BJ (cell line): Measurements from ENCODE around the gene C7orf25. TPM values are rescaled to one million over a fixed set of nuclear protein-coding genes. Genes with fewer than 3 reads are reported as not detected.

Source experiments
- CTCF ChIA-PET: fragments of 350-600 bp; formaldehyde crosslinking; extraction: SDS; loops from one replicate; lab custom pipeline; 2021; ENCODE audit warnings: antibody characterized with exemption, inconsistent platforms; lab: Yijun Ruan, JAX
- POLR2A ChIA-PET: fragments of 300-600 bp; sonication (Branson Sonifier 250); formaldehyde crosslinking; extraction: SDS; loops from one replicate; lab custom pipeline; 2021; ENCODE audit warnings: antibody characterized with exemption; lab: Charles Lee
- DNase-seq: peaks from one replicate; pipeline ENCODE4 v3.0.0-alpha.2; 2011; ENCODE audit warnings: low read depth
- H3K27me3 ChIP-seq: 2 replicates; pipeline ENCODE4 v1.6.0; 2011; ENCODE audit warnings: low read length; ENCODE audit not compliant: control insufficient read depth, insufficient read depth
- H3K36me3 ChIP-seq: 2 replicates; pipeline ENCODE4 v1.5.1; 2011; ENCODE audit warnings: low read length; ENCODE audit not compliant: control insufficient read depth, insufficient read depth
- H3K4me3 ChIP-seq: 2 replicates; pipeline ENCODE4 v1.5.1; 2011; ENCODE audit warnings: low read depth, mild to moderate bottlenecking, control low read depth, low read length
- CTCF ChIP-seq: IDR thresholded peaks from 2 replicates; pipeline ENCODE4 v1.5.1; 2011; ENCODE audit warnings: low read depth, mild to moderate bottlenecking, control low read depth, inconsistent platforms, low read length, moderate library complexity; ENCODE audit not compliant: insufficient read depth
- polyA plus RNA-seq: library from polyadenylated mRNA; depleted of rRNA; stranded (reverse); fragments of >200 nt; gene quantifications from 2 replicates; pipeline ENCODE4 v1.2.3, GENCODE V29; 2011

C7orf25 gene
- polyA plus RNA-seq, 1 experiment, result 4.8 TPM

DNA sequence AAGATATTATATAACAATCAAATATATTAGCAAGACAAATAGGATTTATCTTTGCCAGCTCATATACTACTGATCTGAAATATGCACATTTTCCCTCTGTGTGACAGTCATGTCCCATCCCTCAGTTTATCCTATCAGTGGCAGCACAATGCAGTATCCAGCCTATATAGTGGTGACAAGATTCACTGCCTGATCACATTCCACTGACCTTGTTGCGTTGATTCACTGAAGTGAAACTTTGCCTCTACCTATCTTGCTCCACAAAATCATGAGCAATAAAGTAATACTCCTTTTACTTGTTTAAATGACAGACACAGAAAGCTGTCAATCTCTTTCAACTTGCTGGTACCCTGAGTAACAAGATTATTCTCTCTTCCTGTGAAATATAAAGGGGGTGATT lies 13.8 kb upstream of the C7orf25 start:
- no peaks in the 10 kb centered on the region; the same call in 1 of the 2 replicates for H3K36me3 ChIP-seq
- ChIA-PET POLR2A (no interaction called here), CTCF (no interaction called here)

GRCh38 chr7:42924223-42924838 lies 12.5 kb upstream of the C7orf25 start:
- no peak overlapping the region for H3K4me3 ChIP-seq
- no peak for TF ChIP-seq CTCF
- H3K27me3 ChIP-seq, result no peaks in the 10 kb centered on the region
- no peaks in the 10 kb centered on the region; the same call in none of the 2 replicates for H3K36me3 ChIP-seq
- POLR2A ChIA-PET, result no interaction called here
- CTCF ChIA-PET, result interaction anchor here (0.6 to 1.0 kb wide), 2 partner anchors 274 to 337 kb away, joined by 3 read pairs; no protein-coding TSS in a partner anchor
- DNase-seq, result no peak

More for the DNA sequence above, 13.8 kb upstream of the C7orf25 start:
- Histone ChIP-seq H3K27me3 (no peaks in the 10 kb centered on the region), H3K4me3 (no peak overlapping the region)
- no peak for TF ChIP-seq CTCF
- DNase-seq, result no peak

DNA sequence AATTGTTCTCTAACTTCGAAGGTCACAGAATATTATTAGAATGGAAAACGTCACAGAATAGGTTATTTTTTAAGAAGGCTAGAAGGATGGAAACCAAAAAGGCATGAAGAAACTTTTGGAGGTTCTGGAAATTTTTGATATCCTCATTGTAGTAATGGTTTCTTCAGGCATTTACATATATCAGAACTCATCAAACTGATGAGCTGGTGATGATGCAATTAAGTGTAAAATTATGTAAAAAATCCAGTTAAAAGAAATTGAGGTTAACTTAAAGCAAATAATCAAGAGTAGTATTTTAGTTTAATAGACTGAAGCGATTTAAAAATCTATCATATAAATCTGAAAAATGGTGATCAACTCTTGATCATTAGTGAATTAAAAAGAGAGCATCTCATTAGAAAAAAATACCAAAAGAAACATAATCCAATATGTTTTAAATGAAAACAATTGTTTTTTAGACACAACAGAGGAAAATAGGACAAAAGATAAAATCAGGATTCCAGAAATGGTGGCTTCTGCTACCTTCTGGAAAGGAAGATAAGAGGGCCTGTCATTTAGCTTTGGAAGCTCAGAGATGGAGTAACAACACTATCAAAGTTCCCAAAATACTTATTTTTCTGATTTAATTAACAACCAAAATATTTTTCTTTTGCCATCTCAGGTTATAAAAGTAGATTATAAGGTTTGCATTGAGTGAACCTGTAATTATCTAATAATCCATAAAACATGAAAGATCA lies 10.3 kb upstream of the C7orf25 start:
- no peak for DNase-seq
- no peak for TF ChIP-seq CTCF
- H3K4me3 ChIP-seq, result no peak overlapping the region
- H3K27me3 ChIP-seq, result no peaks in the 10 kb centered on the region
- POLR2A ChIA-PET, result no interaction called here
- CTCF ChIA-PET, result interaction anchor here (1.1 to 1.2 kb wide), 2 partner anchors 13 to 327 kb away, joined by 3 read pairs; no protein-coding TSS in a partner anchor
- no peaks in the 10 kb centered on the region; the same call in none of the 2 replicates for H3K36me3 ChIP-seq

GRCh38 chr7:42915356-42915755 lies 3.5 kb upstream of the C7orf25 start:
- Histone ChIP-seq H3K4me3 (no peak overlapping the region), H3K36me3 (peaks cover 2% of the 10 kb centered on the region), H3K27me3 (no peaks in the 10 kb centered on the region)
- DNase-seq, result no peak
- CTCF ChIA-PET, result interaction anchor here (1.0 to 1.3 kb wide), 2 partner anchors 19 to 346 kb away, joined by 3 read pairs; no protein-coding TSS in a partner anchor
- TF ChIP-seq CTCF, result no peak
- POLR2A ChIA-PET, result no interaction called here

DNA sequence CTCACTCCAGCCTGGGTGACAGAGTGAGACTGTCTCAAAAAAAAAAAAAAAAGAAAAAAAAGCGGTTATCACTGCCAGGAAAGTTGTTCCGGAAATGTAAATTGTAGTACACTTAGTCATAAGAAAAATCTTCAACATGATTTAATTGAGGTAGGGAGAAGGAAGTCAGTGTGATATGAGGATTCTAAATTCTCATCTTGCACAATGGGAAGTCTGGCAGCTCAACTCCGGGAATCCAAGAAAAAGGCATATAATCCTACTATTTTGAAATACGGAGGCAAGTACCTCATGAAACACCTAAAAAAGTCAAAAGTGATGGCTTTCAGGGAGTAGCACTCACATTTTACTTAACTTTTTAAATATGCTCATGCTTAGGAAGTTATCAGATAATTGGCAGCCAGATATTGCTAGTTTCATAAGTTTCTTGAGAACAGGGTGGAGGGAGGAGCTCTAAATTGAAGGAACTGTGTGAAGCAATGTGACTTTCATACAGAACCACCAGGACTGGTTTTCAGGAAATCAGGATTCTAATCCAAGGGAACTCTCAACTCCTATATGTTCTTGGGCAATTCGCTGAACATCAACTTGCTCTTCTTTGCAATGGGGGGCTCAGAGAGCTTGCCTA lies 2.7 kb upstream of the C7orf25 start:
- Histone ChIP-seq H3K4me3 (no peak overlapping the region), H3K36me3 (peaks cover 2% of the 10 kb centered on the region), H3K27me3 (no peaks in the 10 kb centered on the region)
- DNase-seq, result peak; percentile 37
- POLR2A ChIA-PET, result no interaction called here
- CTCF ChIA-PET, result no interaction called here
- TF ChIP-seq CTCF, result no peak
